ENCODE results near the gene DMTF1. TPM values are rescaled to one million over a fixed set of nuclear protein-coding genes. Genes with fewer than 3 reads are reported as not detected.

DMTF1 gene
- total RNA-seq, 2 experiments from 2014 or later = 111 to 197 TPM

DNA sequence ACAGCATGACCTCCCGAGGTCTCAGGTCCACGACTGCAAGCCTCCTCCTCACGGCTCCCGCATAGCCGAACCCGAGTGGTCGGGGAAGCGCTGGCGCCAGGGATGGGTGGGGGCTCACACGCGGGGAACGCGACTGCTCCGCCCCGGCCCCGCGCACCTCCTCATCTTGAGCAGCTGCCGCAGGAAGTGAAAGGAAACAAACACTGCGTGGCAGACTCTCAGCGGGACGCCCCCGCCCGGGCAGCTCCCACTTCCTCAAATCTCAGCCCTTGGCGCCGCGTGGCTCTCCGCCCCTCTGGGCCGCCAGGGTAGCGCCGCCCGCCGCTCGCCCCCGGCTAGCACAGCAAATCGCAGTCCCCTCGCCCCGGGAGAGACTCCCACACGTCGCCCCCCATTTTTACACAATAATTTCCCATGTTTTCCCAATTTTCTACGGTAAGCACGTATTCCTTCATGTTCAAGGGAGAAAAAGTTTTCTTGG lies 67.3 kb downstream of the DMTF1 start, which contains the start of gene TMEM243:
Gene TMEM243 (minus strand): TSS at position 188 of the 481 bp plus-strand sequence. CDS start 229 bp downstream, outside the sequence.
- Histone ChIP-seq H3K4me2 (ENCODE audit: low read length) (peak within 1 kb of the TSS; percentile 88), H3K9me3 (ENCODE audit: low read length) (no peaks in the 10 kb centered on the region), H3K27ac (ENCODE audit: low read depth, low read length, poor library complexity, severe bottlenecking) (peak within 1 kb of the TSS; percentile 98), H3K79me2 (ENCODE audit: insufficient read depth, low read depth, low read length) (peaks cover 43% of the 10 kb centered on the region), H2AFZ (ENCODE audit: low read length) (peak within 1 kb of the TSS; percentile 34; the same call in 1 of the 2 replicates), H4K20me1 (ENCODE audit: insufficient read depth, low read length) (peaks cover 11% of the 10 kb centered on the region), H3K36me3 (ENCODE audit: insufficient read depth, low read length) (peaks cover 37% of the 10 kb centered on the region), H3K9me2 (ENCODE audit: insufficient read depth, low read length) (no peaks in the 10 kb centered on the region), H3K4me3 (ENCODE audit: low read depth, low read length, poor library complexity, severe bottlenecking) (peak within 1 kb of the TSS; percentile 82), H3K4me1 (ENCODE audit: insufficient read depth, low read length, poor library complexity, severe bottlenecking) (peaks cover 41% of the 10 kb centered on the region)
- TF ChIP-seq, protein P1, sequence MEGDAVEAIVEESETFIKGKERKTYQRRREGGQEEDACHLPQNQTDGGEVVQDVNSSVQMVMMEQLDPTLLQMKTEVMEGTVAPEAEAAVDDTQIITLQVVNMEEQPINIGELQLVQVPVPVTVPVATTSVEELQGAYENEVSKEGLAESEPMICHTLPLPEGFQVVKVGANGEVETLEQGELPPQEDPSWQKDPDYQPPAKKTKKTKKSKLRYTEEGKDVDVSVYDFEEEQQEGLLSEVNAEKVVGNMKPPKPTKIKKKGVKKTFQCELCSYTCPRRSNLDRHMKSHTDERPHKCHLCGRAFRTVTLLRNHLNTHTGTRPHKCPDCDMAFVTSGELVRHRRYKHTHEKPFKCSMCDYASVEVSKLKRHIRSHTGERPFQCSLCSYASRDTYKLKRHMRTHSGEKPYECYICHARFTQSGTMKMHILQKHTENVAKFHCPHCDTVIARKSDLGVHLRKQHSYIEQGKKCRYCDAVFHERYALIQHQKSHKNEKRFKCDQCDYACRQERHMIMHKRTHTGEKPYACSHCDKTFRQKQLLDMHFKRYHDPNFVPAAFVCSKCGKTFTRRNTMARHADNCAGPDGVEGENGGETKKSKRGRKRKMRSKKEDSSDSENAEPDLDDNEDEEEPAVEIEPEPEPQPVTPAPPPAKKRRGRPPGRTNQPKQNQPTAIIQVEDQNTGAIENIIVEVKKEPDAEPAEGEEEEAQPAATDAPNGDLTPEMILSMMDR (conservative IDR thresholded peaks at IDR 0.05; ENCODE audit: low read length) = peak; percentile 67
- no peak for TF ChIP-seq EZH2phosphoT487 (IDR thresholded peaks at IDR 0.05; ENCODE audit: borderline replicate concordance, low read depth, low read length)
- DNase-seq (ENCODE audit: low spot score) = peak; percentile 92
- BruUV-seq (replicated peaks) = no TSS peak
- CTCF ChIA-PET (ENCODE audit: unreplicated experiment) = interaction anchor here (0.6 to 1.2 kb wide), 3 partner anchors 11 to 67 kb away, joined by 4 to 8 read pairs (median 5); partner anchors contain the start of gene DMTF1
- intact Hi-C loops (cut with micrococcal nuclease; ENCODE audit: unreplicated experiment) = loop anchor here (1.0 to 5.0 kb wide), 6 partner anchors 24 to 713 kb away; partner anchors contain the start of genes ADAM22, CROT, DBF4 and DMTF1
- POLR2A ChIA-PET = interaction anchor here (0.6 to 7.3 kb wide), 7 partner anchors 17 to 787 kb away, joined by 3 to 192 read pairs (median 5); partner anchors contain the start of gene DMTF1

DNA sequence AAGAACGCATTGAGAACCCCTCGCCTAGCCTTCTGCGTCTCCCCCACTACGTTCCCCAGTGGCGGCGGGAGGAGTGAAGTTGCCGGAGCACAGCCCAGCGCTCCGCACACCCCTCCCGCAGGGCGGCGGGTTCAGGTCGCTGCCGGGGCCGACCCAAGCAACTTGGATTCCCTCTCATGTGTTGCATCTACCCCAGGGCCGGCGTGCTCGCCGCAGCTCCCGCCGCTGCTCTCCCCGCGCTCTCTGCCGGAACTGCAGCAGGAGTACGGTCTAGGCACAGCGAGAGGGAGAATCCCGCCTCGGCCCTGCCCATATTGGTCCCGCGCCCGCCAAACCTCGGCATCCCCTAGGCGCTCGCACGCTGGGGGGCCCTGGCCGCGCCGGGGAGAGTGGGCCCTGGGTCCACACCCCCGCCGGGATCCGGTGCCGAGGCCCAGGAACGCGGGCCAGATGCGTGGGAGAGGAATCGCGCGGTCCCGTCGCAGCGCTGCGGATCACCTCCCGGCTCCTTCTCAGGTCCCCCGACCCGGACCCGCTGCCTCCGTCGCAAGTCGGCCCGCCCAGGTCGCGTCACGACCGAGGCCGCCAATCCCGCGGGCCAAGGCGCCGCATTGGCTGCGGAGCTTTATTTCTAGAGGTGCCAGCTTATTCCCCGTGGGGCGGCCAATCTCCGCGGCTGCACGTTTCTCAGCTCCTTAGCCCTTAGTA lies 67.9 kb downstream of the DMTF1 start:
- H4K20me1 ChIP-seq (ENCODE audit: insufficient read depth, low read length) = peaks cover 11% of the 10 kb centered on the region
- TF ChIP-seq, protein P1 (conservative IDR thresholded peaks at IDR 0.05; ENCODE audit: low read length) = no peak; the same call in none of the 2 replicates
- no peak for TF ChIP-seq EZH2phosphoT487 (IDR thresholded peaks at IDR 0.05; ENCODE audit: borderline replicate concordance, low read depth, low read length)
- peaks cover 35% of the 10 kb centered on the region for H3K4me1 ChIP-seq (ENCODE audit: insufficient read depth, low read length, poor library complexity, severe bottlenecking)
- no peaks in the 10 kb centered on the region for H3K9me3 ChIP-seq (ENCODE audit: low read length)
- POLR2A ChIA-PET = interaction anchor here (0.6 to 7.3 kb wide), 17 partner anchors 9 to 194 kb away, joined by 3 to 192 read pairs (median 4); partner anchors contain the start of gene DMTF1
- peak overlapping the region; percentile 82 for H3K4me3 ChIP-seq (ENCODE audit: low read depth, low read length, poor library complexity, severe bottlenecking)
- CTCF ChIA-PET (ENCODE audit: unreplicated experiment) = no interaction called here
- peak overlapping the region; percentile 34; the same call in 1 of the 2 replicates for H2AFZ ChIP-seq (ENCODE audit: low read length)
- peaks cover 37% of the 10 kb centered on the region for H3K79me2 ChIP-seq (ENCODE audit: insufficient read depth, low read depth, low read length)
- intact Hi-C loops (cut with micrococcal nuclease; ENCODE audit: unreplicated experiment) = loop anchor here (5.0 kb wide), 1 partner anchor 163 kb away; the partner anchor contains the start of gene ELAPOR2
- H3K36me3 ChIP-seq (ENCODE audit: insufficient read depth, low read length) = peaks cover 32% of the 10 kb centered on the region
- peak; percentile 89 for DNase-seq (ENCODE audit: low spot score)
- peak overlapping the region; percentile 98 for H3K27ac ChIP-seq (ENCODE audit: low read depth, low read length, poor library complexity, severe bottlenecking)
- H3K4me2 ChIP-seq (ENCODE audit: low read length) = peak overlapping the region; percentile 88
- no peaks in the 10 kb centered on the region for H3K9me2 ChIP-seq (ENCODE audit: insufficient read depth, low read length)
- BruUV-seq (replicated peaks) = no TSS peak
